Activated CD4-positive, alpha-beta T cell treated with anti-CD3 and anti-CD28 coated beads, Interleukin-2, amount 50 U/mL, for 16 hours (primary cell): ENCODE results near the gene ZNF202.
"Not testable (repeated sequence)": the region's sequence is repeated elsewhere in the genome, so short reads cannot be mapped to it uniquely, and the experiment has no call there.

Experiments
- DNase-seq: peaks from one replicate; pipeline ENCODE4 v3.0.0-alpha.2; 2020

ZNF202 gene

DNA sequence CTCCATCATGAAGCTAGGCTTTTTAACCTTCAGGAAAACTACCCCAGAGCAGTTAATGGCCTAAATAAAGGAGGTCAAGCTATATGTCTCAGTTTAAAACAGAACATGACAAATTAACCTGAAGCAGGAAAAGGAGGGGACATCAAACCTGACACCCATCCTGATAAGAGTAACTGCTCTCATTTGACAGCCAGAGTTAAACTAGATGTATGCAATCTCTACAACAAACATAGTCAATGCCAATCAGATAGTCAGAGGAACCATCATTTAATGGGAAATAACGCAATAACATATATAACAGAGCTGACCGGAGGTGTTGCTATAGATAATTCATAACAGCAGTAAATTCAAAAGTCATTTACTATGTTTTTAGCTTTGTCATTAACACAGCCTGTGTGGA is 3.1 kb downstream of the ZNF202 start:
- DNase-seq, result no peak

DNA sequence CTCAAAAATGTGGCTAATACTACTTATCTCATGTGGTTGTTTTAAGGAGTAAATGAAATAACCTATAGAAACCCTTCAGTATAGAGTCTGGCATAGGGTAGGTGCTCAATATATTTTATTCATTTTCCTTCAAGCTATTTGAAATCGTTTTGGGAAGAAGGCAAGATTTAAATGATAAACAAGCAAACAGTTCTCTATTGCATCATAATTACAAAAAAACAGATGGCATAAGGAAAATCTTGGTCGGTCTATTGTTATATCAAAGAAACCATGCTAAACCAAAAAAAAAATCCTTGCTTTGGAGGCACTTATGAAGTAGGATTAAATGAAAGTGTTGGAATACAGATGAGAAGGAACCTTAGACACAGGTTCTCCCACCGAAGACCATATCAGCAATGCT is 4.7 kb downstream of the ZNF202 start:
- DNase-seq, result no peak

DNA sequence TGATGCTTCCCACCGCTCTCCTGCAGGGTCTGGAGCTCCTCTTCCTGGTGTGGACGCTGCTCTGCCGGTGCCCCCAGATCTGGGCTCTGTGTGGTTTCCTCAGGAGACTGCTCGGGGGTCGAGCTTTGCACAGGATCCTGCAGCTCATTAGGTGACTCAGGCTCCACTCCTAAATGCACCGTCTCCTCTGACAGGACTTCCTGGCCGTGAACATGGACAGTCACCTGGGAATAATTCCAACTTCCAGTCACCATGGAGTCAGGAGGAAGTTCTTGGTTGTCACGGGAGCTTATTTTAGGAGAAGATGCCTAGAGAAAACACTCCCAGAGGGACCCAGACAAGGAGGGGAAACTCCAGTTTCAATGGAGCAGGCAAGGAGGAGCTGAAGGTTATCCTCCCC is 11.9 kb downstream of the ZNF202 start:
- DNase-seq, result no peak

DNA sequence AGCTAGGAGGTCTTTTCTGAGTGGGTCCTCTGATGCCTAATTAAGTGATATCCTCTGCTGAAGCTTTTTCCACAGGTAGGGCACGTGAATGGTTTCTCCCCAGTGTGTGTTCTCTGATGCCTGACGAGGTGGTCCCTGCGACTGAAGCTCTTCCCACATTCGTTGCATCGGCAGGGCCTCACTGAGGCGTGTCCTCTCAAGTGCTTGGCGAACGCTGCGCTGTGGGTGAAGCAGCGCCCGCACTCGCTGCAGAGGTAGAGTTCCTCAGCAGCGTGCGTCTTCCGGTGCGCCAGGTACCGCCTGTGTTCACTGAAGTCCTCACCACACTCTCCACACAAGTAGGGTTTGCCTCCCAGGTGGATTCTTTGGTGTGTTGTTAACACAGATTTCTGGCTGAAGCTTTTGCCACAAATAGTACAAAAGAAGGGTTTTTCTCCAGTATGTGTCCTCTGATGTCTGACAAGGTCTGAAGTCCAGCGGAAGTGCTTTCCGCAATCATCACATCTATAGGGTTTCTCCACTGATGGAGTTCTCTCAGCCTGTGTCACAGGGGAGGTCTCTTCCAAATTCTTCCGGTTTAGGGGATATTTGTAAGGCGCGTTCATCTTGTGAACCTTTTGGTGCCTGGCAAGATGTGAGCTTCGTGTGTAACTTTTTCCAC is 15.3 kb downstream of the ZNF202 start:
- DNase-seq, result no peak

DNA sequence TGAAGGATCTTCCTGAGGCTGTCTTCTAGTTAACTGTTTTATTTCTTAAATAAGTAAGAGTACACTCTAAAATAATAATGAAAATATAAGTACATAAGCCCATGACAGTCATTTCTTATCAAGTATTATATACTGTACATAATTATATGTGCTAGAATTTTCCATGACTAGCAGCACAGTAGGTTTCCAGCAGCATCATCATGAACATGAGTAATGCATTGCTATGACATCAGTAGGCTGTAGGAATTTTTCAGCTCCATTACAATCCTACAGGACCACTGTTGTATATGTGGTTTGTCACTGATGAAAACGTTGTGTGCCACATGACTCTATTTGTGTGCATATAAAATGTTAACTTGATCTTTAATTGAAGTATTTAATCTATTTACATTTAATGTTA is 22.0 kb downstream of the ZNF202 start:
- no peak for DNase-seq

DNA sequence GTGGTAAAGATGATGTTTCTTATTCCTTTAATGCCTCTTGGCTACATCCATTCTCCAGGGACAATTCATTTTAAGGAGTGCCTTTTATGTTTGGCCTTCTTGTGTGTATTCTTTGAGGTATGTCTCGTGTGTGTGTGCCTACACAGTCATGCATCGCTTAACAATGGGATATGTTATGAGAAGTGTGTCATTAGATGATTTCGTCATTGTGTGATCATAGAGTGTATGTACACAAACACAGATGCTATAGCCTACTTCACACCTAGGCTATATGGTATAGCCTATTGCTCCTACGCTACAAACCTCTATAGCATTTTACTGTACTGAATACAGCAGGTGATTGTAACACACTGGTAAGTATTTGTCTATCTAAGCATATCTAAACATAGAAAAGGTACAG is 23.0 kb downstream of the ZNF202 start:
- DNase-seq, result no peak

DNA sequence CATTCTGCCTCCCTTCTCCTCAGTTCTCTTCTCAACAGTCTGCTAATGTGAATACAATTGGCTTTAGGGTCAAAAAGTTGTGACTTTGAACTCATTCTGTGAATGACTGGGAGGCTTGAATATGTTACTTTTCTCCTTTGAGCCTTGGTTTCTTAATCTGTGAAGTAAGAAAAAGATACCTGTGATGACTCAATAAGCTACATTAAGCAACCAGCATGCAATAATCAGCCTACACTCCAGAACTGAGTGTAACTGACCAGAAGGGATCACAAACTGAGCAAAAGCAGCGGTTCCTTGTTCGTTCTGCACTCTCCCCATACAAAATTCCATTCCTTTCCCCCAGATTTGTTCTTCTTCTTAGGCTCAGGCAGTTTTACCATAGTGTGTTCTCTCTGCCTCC is 23.4 kb downstream of the ZNF202 start:
- no peak for DNase-seq

DNA sequence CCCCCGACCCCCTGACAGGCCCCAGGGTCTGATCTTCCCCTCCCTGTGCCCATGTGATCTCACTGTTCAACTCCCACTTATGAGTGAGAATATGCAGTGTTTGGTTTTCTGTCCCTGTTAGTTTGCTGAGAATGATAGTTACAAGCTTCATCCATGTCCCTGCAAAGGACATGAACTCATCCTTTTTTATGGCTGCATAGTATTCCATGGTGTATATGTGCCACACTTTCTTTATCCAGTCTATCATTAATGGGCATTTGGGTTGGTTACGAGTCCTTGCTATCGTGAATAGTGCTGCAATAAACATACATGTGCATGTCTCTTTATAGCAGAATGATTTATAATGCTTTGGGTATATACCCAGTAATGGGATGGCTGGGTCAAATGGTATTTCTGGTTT is 28.8 kb downstream of the ZNF202 start:
- DNase-seq, result not testable (repeated sequence)

DNA sequence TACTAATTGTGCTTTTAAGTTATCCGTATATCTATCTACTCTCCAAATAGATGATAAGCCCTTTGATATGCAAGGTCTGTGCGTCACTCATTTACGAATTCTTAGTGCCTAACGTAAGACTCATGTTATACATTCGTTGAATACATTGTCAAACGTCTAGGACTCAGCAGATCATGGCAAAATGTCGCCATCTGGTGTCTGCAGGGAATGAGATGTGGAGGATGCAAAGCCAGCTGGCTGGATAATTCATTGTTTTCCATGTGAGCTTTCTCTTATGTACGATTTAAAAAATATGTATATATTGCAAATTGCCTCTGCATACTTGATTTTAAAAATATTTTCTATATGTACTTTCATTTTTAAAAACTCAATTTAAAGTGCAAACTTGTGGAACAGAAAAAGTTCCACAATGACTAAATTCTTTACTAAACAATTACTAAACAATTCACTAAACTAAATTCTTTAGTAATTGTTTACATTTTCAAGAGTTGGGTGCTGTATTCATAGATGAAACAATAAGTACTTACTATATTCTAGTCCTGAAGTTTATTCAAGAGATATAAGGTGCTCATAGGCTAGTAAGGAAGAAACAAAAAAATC is 33.8 kb downstream of the ZNF202 start:
- DNase-seq, result peak; percentile 48

DNA sequence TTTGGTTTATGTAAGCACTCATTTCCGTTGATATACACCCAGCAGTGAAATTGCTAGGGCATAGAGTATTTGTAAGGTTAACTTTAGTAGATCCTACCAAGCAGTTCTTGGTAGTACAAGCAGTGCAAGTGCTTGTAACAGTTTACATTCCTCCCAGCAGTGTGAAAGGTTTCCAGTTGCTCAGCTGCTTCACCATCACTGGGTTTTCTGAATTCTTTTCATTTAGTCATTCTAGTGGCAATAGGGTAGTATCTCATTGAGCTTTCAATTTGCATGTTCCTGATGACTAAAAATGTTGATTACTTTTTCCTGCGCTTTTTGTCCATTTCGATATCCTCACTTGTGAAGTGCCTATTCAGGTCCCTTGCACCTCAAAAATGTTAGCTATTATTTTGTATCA is 34.3 kb downstream of the ZNF202 start:
- no peak for DNase-seq

DNA sequence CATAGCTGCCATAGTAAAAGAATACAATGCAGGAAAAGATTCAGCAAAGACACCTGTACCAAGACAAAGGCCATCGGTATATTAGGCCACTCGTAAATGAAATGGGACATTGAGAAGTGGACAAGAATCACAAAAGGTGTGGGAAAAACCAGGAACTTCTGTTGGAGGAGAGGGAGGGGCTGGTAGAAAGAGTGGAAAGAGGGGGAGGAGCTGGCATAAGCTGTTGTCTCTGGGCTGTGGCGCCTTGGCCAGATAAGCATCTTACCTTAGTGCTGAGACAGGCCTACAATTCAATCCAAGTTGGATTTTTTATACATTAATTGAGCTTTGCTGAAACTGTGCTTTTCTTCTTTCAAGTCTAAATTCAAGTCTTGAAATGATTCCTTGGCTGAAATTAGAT is 37.1 kb downstream of the ZNF202 start:
- DNase-seq, result no peak

DNA sequence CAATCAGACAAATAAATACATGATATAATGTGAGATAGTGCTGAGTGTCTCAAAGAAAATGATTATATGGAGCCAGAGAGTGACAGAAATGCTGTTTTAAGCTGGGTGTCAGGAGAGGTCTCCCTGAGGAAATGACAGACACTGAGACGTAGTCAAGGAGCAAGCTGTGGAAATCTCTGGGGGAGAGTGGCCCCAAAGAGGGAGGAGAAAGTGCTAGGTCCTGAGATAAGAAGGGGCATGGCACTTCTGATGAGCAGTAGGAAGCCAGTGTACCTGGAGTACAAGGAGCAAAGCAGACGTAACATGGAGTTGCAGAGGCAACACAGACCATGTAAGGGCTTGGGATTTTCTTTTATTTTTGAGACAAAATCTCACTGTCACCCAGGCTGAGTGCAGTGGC is 38.8 kb downstream of the ZNF202 start:
- no peak for DNase-seq

DNA sequence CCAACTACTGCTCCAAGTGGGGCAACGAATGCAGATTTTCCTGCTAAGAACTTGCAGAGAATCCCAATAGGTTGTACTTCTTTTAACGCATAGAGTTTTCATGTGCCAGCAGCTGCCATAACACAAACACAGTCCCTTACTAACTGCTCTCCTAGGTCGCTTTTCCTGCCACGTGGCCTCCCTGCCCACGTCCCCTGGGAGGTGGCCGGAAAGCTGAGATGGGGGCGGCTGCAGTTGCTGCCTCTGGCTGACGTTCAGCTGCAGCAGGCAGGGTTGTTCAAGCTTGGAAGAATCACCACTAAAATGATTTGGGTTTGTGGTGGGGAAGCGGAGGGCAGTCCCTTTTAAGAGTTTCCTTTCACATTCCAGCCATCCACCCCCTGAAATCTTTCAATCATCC is 39.3 kb downstream of the ZNF202 start:
- DNase-seq, result no peak

DNA sequence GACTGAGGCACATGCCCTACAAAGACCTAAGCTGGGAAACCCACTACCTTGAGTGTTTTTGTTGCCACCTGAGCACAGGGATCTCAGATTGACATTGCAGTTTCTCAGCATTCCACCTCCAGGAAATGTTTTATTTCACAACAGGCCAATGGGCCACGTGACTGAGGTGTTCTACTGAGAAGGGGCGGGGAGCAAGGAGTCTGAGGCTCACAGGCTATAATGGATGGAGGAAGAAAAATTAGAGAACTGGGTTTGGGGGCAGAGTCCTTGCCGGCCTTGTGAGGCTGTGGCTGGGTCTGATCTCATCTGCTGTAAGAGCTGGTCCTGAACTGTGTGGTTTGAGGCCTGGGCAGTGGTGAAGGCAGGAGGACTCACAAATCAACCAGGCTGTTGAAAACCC is 40.7 kb downstream of the ZNF202 start:
- DNase-seq, result no peak

DNA sequence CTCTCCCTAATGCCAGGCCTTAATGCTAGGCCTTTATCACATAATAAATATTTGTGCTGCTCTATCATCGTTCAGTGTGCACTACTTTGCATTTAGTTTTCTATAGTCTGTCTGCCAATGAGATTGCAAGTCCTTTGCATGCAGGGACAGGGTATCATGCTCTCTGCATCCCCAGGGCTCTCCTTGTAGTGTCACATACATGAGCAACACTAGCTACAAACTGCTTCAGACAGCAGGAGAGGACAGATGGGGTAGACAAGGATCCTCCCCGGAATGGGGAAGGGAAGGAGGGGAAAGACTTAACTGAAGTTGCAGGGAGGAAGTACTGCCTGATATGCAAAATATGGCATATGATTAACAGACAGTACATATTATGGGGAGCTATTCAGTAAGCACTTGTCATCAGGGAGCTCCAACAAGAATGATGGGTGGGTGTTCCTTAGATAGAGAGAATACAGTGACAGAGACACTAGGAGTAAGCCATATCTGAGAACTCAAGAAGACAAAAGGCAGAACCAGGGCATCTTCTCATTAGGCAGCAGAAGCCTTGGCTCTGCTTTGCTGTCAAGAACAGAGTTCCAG is 42.8 kb downstream of the ZNF202 start:
- no peak for DNase-seq

DNA sequence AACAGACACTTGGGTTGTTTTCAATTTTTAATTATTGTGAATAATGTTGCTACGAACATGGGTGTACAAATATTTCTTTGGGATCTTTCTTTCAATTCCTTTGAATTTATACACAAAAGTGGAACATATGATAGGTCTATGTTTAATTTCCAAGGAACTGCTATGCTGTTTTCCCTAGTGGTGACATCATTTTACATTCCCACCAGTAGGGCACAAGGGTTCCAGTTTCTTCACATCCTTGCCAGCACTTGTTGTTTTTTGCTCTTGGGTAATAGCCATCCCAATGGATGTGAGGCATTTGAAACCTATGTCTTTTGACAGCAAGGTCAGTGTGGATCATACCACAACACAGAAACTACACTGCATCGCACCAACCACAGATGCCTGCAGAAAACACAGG is 45.3 kb downstream of the ZNF202 start:
- no peak for DNase-seq

DNA sequence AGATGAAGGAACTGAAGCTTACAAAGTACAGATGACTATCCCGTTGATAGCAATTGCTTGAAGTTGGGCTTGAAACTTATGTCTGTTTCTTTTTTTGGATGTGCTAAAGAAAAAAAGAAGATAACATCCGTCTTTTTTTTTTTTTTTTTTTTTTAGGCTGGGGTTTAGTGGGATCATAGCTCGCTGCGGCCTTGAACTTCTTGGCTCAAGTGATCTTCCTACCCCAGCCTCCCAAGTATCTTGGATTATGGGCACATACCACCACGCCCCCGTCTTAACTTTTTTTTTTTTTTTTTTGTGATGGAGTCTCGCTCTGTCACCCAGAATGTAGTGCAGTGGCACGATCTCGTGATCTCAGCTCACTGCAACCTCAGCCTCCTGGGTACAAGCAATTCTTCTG is 46.2 kb downstream of the ZNF202 start:
- DNase-seq, result no peak

DNA sequence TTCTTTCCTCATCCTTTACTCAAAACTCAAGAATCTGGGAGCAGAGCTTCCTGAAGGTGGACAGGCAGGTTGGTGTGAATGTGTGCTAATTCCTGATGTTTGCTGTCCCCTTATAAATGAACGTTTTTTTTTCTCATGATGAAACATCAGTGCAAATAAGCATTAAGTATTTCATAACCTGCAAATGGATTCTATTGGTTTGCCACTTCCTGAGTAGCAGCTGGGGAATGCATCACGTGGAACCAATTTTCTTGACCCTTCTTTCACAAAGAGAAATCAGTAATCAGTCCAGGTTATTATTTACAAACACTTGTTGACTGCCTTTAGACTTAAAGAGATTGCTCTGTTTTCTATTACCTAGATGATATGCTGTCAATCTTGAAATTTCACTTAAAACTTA is 46.9 kb downstream of the ZNF202 start:
- no peak for DNase-seq

DNA sequence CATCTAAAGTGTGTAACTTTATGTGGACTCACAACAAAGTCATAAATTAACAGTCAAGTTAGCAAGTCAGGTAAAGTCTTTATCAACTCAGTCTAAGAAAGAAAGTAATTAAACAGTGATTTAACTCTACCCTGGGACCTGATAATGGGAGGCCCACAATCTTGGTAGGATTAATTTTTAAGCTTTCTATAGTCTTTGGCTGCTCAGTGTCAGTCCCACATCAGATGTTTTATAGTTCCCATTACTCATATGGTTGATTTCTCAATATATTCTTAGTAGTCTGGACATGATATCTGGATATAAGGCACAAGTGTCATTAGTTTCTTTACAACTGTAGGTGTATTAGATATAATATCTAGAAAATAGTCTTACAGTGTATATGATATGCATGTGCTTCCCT is 48.5 kb downstream of the ZNF202 start:
- no peak for DNase-seq

DNA sequence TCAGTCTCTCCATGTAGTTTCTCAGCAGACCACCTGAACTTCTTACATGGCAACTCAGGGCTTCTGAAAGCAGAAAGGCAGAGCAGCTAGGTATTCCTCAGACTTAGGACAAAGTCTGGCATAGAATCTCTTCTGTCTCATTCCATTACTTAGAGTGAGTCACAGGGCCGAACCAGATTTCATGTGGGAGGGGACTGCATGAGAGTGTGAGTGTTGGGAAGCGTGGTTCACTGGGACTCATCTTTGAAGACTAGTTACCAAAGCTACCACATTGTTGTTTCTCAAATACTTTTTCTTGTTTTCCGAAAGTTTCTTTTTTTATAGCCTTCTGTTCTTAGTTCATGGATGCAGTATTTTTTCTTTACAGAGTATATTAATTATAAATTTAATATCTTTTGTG is 51.0 kb downstream of the ZNF202 start:
- no peak for DNase-seq

DNA sequence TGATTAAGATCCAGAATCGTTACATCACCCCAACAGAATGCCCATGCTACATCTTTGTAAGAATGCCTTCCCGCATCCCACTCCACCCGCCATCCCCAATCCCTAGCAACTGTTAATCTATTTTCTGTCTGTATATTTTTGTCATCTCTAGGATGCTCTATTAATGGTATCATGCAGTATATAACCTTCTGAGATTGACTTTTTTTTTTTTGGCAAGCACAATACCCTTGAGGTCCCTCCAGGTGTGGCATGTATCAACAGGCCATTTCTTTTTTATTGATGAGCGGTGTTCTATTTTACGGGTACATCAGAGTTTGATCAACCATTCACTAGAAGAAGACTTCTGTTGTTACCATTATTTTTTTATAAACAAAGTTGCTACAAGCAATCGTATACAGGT is 56.9 kb downstream of the ZNF202 start:
- no peak for DNase-seq

DNA sequence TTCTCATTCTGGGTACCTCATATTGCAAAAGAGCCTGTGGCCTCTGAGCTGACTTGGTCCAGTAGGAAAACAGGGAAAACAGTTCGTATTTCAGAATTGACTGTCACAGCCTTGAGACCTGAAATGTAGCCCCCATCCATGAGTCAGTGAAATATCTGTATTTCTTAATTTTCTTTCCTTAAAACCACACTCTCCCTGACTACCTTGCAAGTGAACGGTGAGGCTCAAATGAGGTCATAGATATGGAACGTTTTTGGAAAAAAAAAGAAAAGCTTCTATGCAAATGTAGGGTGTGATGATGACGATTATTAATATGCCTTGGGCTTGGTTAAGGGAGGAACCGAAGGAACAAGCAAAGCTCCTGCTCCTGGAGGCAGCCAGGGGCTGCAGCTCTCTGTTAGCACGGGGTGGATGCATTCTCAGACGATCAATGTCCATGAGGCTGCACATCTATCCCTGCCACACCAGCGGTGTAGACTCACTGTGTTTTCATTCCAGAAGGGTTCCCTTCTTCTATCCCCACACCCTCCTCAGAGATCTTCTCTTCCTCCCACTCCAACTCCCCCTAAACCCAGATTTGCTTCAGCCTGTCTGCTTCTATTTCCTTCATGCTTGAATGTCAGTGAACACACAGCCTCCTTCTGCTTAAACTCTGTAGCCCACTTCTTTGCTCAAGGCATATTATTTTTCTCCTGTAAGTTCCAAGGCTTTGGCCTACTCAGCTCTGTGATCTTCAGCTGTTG is 57.9 kb downstream of the ZNF202 start:
- DNase-seq, result no peak

DNA sequence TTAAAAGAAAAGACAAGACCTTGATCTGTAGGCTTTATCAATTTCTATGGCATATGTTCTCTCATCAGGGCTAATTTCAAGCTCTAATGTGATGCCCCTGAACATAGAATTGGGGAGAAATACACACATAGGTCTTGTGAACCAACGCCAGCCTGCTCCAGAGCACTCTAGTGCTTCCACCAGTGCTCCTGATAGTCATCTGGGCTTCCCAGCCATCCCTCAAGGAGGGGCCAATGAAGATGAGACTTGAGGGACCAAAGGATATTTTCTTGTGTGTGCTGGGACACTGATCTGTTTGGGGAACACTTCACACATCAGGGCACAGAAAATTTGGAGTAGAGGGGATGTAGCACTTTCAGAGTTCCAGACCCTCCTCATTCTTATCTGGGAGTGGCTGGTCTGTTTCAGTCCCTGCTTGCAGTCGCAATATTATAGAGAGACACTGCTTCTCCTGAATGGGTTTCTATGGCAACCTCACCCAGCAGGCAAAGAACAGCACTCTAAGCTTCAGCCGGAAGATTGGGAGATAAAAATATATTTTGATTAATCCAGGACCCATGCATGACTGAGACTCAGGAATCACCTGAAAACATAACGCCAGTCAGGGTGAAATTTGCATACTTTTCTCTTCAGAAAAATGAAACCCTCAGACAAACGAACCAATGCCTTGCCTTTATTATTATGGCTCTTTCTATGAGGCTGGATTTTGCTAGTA is 58.6 kb downstream of the ZNF202 start:
- DNase-seq, result no peak

DNA sequence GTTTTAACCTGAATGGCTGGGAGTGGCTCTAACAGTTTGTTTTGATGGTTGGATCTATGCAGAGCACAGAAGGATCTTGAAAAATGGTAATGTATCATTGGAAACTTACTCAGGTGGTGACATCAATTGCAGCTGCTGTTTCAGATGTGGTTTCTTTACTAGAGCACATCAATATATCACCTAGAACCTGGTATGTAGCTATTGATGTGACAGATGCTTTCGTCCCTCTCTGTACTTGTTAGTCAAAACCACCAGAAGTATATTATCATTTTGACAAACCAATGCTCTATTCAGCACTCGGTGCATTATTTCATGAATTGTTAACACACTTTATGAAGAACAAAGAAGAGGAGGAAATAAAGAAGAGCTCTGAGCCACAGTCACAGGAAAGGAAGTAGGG is 60.4 kb downstream of the ZNF202 start:
- no peak for DNase-seq
